Liver (tissue), 9 donors: ENCODE data around the gene PARP12. TPM values are rescaled to one million over a fixed set of nuclear protein-coding genes. Genes with fewer than 3 reads are reported as not detected.

Experiments used
- DNase-seq: peaks from one replicate; pipeline ENCODE4 v3.0.0-alpha.2; 2017; ENCODE audit warnings: low spot score
- H3K27ac ChIP-seq, 2 donors: one replicate each; pipeline ENCODE4 v1.7.0; 2013; ENCODE audit warnings: inconsistent platforms in 2 of 2, low read length in 2 of 2, control low read depth in 1 of 2, low read depth in 1 of 2, mild to moderate bottlenecking in 1 of 2
- H3K27me3 ChIP-seq, 4 donors: one replicate each; pipeline versions ENCODE4 v1.6.1 to v1.7.0; 2013; ENCODE audit warnings: low read length in 3 of 4, inconsistent platforms in 1 of 4, mild to moderate bottlenecking in 1 of 4, moderate library complexity in 1 of 4; ENCODE audit not compliant: control insufficient read depth in 4 of 4, insufficient read depth in 4 of 4
- H3K36me3 ChIP-seq, 4 donors: one replicate each; pipeline versions ENCODE4 v1.6.1 to v1.7.0; 2013; ENCODE audit warnings: low read length in 3 of 4, mild to moderate bottlenecking in 3 of 4, low read depth in 1 of 4, moderate library complexity in 1 of 4; ENCODE audit not compliant: control insufficient read depth in 4 of 4, insufficient read depth in 3 of 4
- H3K4me1 ChIP-seq, 4 donors: one replicate each; pipeline versions ENCODE4 v1.6.1 to v1.7.0; 2013; ENCODE audit warnings: low read length in 3 of 4, mild to moderate bottlenecking in 3 of 4, moderate library complexity in 1 of 4; ENCODE audit not compliant: control insufficient read depth in 4 of 4, insufficient read depth in 4 of 4
- H3K4me3 ChIP-seq, 3 donors: one replicate each; pipeline versions ENCODE4 v1.6.1 to v1.7.0; 2013; ENCODE audit warnings: low read length in 3 of 3, control low read depth in 1 of 3, low read depth in 1 of 3, mild to moderate bottlenecking in 1 of 3
- H3K9ac ChIP-seq, 2 donors: one replicate each; pipeline ENCODE4 v1.7.0; 2013; ENCODE audit warnings: low read length in 2 of 2, mild to moderate bottlenecking in 2 of 2, moderate library complexity in 2 of 2, control low read depth in 1 of 2, low read depth in 1 of 2
- H3K9me3 ChIP-seq, 4 donors: one replicate each; pipeline versions ENCODE4 v1.6.1 to v1.7.0; 2013; ENCODE audit warnings: low read length in 3 of 4; ENCODE audit not compliant: control insufficient read depth in 4 of 4
- ATF3 ChIP-seq: IDR thresholded peaks from 2 replicates; pipeline ENCODE4 v1.6.1; 2016; ENCODE audit warnings: antibody characterized with exemption
- CTCF ChIP-seq: fragments of 150-350 bp; IDR thresholded peaks from 2 replicates; pipeline ENCODE4 v1.5.1; 2017; ENCODE audit warnings: improper control_type of control experiment, low read depth, low read length; ENCODE audit not compliant: missing input control
- EGR1 ChIP-seq, 2 donors: IDR thresholded peaks; 2 replicates each; pipeline ENCODE4 v1.6.1; 2016 to 2018; ENCODE audit warnings: antibody characterized with exemption in 2 of 2, low read depth in 2 of 2
- FOXA1 ChIP-seq: IDR thresholded peaks from 2 replicates; pipeline ENCODE4 v1.6.1; 2016; ENCODE audit warnings: antibody characterized with exemption
- FOXA2 ChIP-seq: IDR thresholded peaks from 2 replicates; pipeline ENCODE4 v1.6.1; 2016; ENCODE audit warnings: antibody characterized with exemption
- GABPA ChIP-seq, 2 donors: IDR thresholded peaks in 1 of 2; conservative IDR thresholded peaks in 1 of 2; 2 replicates each; pipeline ENCODE4 v1.6.1; 2016; ENCODE audit warnings: antibody characterized with exemption in 2 of 2, mild to moderate bottlenecking in 1 of 2, moderate library complexity in 1 of 2
- HNF4A ChIP-seq, 2 donors: conservative IDR thresholded peaks; 2 replicates each; pipeline ENCODE4 v1.6.1; 2016; ENCODE audit warnings: antibody characterized with exemption in 2 of 2, mild to moderate bottlenecking in 2 of 2
- HNF4G ChIP-seq: IDR thresholded peaks from 2 replicates; pipeline ENCODE4 v1.6.1; 2016; ENCODE audit warnings: antibody characterized with exemption
- JUND ChIP-seq, 2 donors: IDR thresholded peaks; 2 replicates each; pipeline ENCODE4 v1.6.1; 2016; ENCODE audit warnings: antibody characterized with exemption in 2 of 2
- MAX ChIP-seq: IDR thresholded peaks from 2 replicates; pipeline ENCODE4 v1.6.1; 2016; ENCODE audit warnings: antibody characterized with exemption
- NR2F2 ChIP-seq: IDR thresholded peaks from 2 replicates; pipeline ENCODE4 v1.6.1; 2016; ENCODE audit warnings: antibody characterized with exemption
- RAD21 ChIP-seq, 2 donors: IDR thresholded peaks; 2 replicates each; pipeline ENCODE4 v1.6.1; 2016; ENCODE audit warnings: antibody characterized with exemption in 2 of 2, mild to moderate bottlenecking in 2 of 2
- REST ChIP-seq: IDR thresholded peaks from 2 replicates; pipeline ENCODE4 v1.6.1; 2016; ENCODE audit warnings: antibody characterized with exemption, mild to moderate bottlenecking
- RXRA ChIP-seq, 2 donors: IDR thresholded peaks; 2 replicates each; pipeline ENCODE4 v1.6.1; 2017 to 2018; ENCODE audit warnings: antibody characterized with exemption in 2 of 2, mild to moderate bottlenecking in 1 of 2
- SP1 ChIP-seq: IDR thresholded peaks from 2 replicates; pipeline ENCODE4 v1.6.1; 2018; ENCODE audit warnings: antibody characterized with exemption, mild to moderate bottlenecking
- TAF1 ChIP-seq: conservative IDR thresholded peaks from 2 replicates; pipeline ENCODE4 v1.6.1; 2016; ENCODE audit warnings: antibody characterized with exemption, mild to moderate bottlenecking
- YY1 ChIP-seq: IDR thresholded peaks from 2 replicates; pipeline ENCODE4 v1.6.1; 2016; ENCODE audit warnings: antibody characterized with exemption, mild to moderate bottlenecking
- ZBTB33 ChIP-seq: IDR thresholded peaks from 2 replicates; pipeline ENCODE4 v1.6.1; 2016; ENCODE audit warnings: antibody characterized with exemption
- WGBS: extraction: QIAGEN DNeasy Blood & Tissue Kit; methylation state at CpG from one replicate; pipeline ENCODE4 v1.1.7; 2013; 5-methylcytosine and 5-hydroxymethylcytosine counted together
- polyA plus RNA-seq, 2 donors: library from polyadenylated mRNA; stranded (reverse) in 1 of 2; unstranded in 1 of 2; fragments of 200-250 nt in 1 of 2; fragments of >200 nt in 1 of 2; fragmentation: Nextera tagmentation in 1 of 2; extraction: Ambion mirVana in 1 of 2; gene quantifications; one replicate each; pipeline versions ENCODE4 v1.2.1 to v1.2.3, GENCODE V29; 2013 to 2015
- total RNA-seq, 2 donors: library from RNA; depleted of rRNA; stranded (reverse); fragments of >200 nt; gene quantifications; one replicate each; pipeline ENCODE4 v1.2.3, GENCODE V29; 2014
- donor health status: healthy.
- donor health status: healthy.
- donor health status: healthy.
- donor health status: healthy.
- donor health status: healthy.

The PARP12 gene
- total and polyA plus RNA-seq, 4 donors: 13.3 to 32.7 (median 19.8) TPM

GRCh38 chr7:139982927-139983920 is 79.5 kb downstream of the PARP12 start:
- TF ChIP-seq ZBTB33 (no peak), RXRA (IDR thresholded peaks at IDR 0.05) (no peak), TAF1 (no peak), YY1 (no peak), GABPA (IDR thresholded peaks at IDR 0.05 in 1 of 2, conservative IDR thresholded peaks at IDR 0.05 in 1 of 2) (no peak), NR2F2 (no peak), JUND (IDR thresholded peaks at IDR 0.05) (no peak), ATF3 (no peak), RAD21 (IDR thresholded peaks at IDR 0.05) (no peak), SP1 (no peak), FOXA1 (no peak), EGR1 (IDR thresholded peaks at IDR 0.05; ENCODE audit: low read depth in 2 of 2) (no peak), MAX (no peak), HNF4G (no peak)
- no peak for DNase-seq
- H3K9me3 ChIP-seq: no peaks in the 10 kb centered on the region
- WGBS: 82% methylated on average over 9 of the region's 9 CpGs
- no peak overlapping the region for H3K9ac ChIP-seq
- H3K4me3 ChIP-seq: no peak overlapping the region
- H3K27ac ChIP-seq: no peak overlapping the region
- H3K4me1 ChIP-seq: no peaks in the 10 kb centered on the region
- no peaks in the 10 kb centered on the region for H3K36me3 ChIP-seq
- no peaks in the 10 kb centered on the region for H3K27me3 ChIP-seq

- H3K27me3 ChIP-seq: no peaks in the 10 kb centered on the region
- DNase-seq: no peak
- peak overlapping the region in 1 of 2 donors; percentile 32 for H3K9ac ChIP-seq
- TF ChIP-seq REST (no peak), FOXA1 (no peak), ZBTB33 (no peak), HNF4G (no peak), TAF1 (no peak), ATF3 (no peak), RXRA (IDR thresholded peaks at IDR 0.05) (no peak), GABPA (IDR thresholded peaks at IDR 0.05 in 1 of 2, conservative IDR thresholded peaks at IDR 0.05 in 1 of 2) (no peak), CTCF (no peak), FOXA2 (no peak), YY1 (no peak), MAX (no peak), HNF4A (conservative IDR thresholded peaks at IDR 0.05) (no peak), JUND (IDR thresholded peaks at IDR 0.05) (no peak)
- no peaks in the 10 kb centered on the region for H3K9me3 ChIP-seq
- no peak overlapping the region for H3K27ac ChIP-seq
- H3K4me3 ChIP-seq: no peak overlapping the region
- H3K36me3 ChIP-seq: no peaks in the 10 kb centered on the region
- WGBS: 94% methylated on average over 5 of the region's 5 CpGs
- no peaks in the 10 kb centered on the region for H3K4me1 ChIP-seq
Measured at GRCh38 chr7:139981511-139981895, 81.2 kb downstream of the PARP12 start.
